Muscle layer of duodenum (tissue), 2 donors: ENCODE results near the gene IRF3.

Source experiments
- H3K27ac ChIP-seq: one replicate; pipeline ENCODE4 v1.7.0; 2013; ENCODE audit warnings: mild to moderate bottlenecking, low read length
- H3K27me3 ChIP-seq: one replicate; pipeline ENCODE4 v1.7.0; 2013; ENCODE audit warnings: low read depth, mild to moderate bottlenecking, control low read depth, low read length
- H3K36me3 ChIP-seq, 2 donors: one replicate each; pipeline ENCODE4 v1.7.0; 2013; ENCODE audit warnings: low read length in 2 of 2, control low read depth in 1 of 2, mild to moderate bottlenecking in 1 of 2; ENCODE audit not compliant: insufficient read depth in 2 of 2, control insufficient read depth in 1 of 2
- H3K4me1 ChIP-seq, 2 donors: one replicate each; pipeline ENCODE4 v1.7.0; 2013; ENCODE audit warnings: low read length in 2 of 2, mild to moderate bottlenecking in 2 of 2, control low read depth in 1 of 2, moderate library complexity in 1 of 2; ENCODE audit not compliant: insufficient read depth in 2 of 2, control insufficient read depth in 1 of 2
- H3K4me3 ChIP-seq, 2 donors: one replicate each; pipeline ENCODE4 v1.7.0; 2013; ENCODE audit warnings: low read length in 2 of 2, low read depth in 1 of 2, mild to moderate bottlenecking in 1 of 2
- H3K9me3 ChIP-seq, 2 donors: one replicate each; pipeline ENCODE4 v1.7.0; 2013; ENCODE audit warnings: low read length in 2 of 2, control low read depth in 1 of 2, mild to moderate bottlenecking in 1 of 2; ENCODE audit not compliant: control insufficient read depth in 1 of 2
- donor health status: healthy.

Gene IRF3

GRCh38 chr19:49652551-49653465, 12.8 kb downstream of the IRF3 start:
- H3K4me1 ChIP-seq: no peaks in the 10 kb centered on the region
- H3K27me3 ChIP-seq: no peaks in the 10 kb centered on the region
- H3K9me3 ChIP-seq: no peaks in the 10 kb centered on the region
- H3K36me3 ChIP-seq: peaks cover 45 to 79% of the 10 kb centered on the region in 2 donors
- H3K27ac ChIP-seq: no peak overlapping the region
- H3K4me3 ChIP-seq: no peak overlapping the region

- Histone ChIP-seq H3K4me1 (no peaks in the 10 kb centered on the region), H3K4me3 (no peak overlapping the region), H3K27ac (no peak overlapping the region), H3K36me3 (peaks cover 43 to 78% of the 10 kb centered on the region in 2 donors), H3K9me3 (no peaks in the 10 kb centered on the region), H3K27me3 (no peaks in the 10 kb centered on the region)
These were observed 13.7 kb downstream of the IRF3 start for GRCh38 chr19:49651820-49652550.

- Histone ChIP-seq H3K27me3 (no peaks in the 10 kb centered on the region), H3K36me3 (peaks cover 43 to 76% of the 10 kb centered on the region in 2 donors)
These were observed 14.4 kb downstream of the IRF3 start for GRCh38 chr19:49651029-49651819.

DNA sequence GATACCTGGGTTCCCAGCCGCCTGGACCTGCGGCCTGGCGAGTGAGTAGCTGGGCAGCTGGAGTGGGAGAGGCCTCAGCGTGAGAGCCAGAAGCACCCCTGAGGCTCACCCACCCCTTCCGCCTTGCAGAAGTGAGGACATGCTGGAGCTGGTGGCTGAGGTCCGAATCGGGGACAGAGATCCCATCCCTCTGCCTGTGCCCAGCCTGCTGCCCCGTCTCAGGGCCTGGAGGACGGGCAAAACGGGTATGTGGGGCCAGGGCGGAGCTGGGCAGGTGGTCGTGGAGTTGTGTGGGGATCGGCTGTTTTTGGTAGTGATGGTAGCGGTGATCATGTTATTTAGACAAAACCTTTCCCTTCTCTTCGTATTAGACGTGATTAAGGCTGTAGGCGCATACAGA, 19.1 kb downstream of the IRF3 start:
- Histone ChIP-seq H3K36me3 (peaks cover 34 to 48% of the 10 kb centered on the region in 2 donors), H3K9me3 (no peaks in the 10 kb centered on the region), H3K27ac (no peak overlapping the region), H3K4me1 (peaks cover 10 to 32% of the 10 kb centered on the region in 2 donors), H3K4me3 (no peak overlapping the region), H3K27me3 (no peaks in the 10 kb centered on the region)

More at GRCh38 chr19:49651029-49651819, 14.4 kb downstream of the IRF3 start:
- Histone ChIP-seq H3K9me3 (no peaks in the 10 kb centered on the region), H3K4me1 (no peaks in the 10 kb centered on the region), H3K4me3 (no peak overlapping the region), H3K27ac (no peak overlapping the region)

DNA sequence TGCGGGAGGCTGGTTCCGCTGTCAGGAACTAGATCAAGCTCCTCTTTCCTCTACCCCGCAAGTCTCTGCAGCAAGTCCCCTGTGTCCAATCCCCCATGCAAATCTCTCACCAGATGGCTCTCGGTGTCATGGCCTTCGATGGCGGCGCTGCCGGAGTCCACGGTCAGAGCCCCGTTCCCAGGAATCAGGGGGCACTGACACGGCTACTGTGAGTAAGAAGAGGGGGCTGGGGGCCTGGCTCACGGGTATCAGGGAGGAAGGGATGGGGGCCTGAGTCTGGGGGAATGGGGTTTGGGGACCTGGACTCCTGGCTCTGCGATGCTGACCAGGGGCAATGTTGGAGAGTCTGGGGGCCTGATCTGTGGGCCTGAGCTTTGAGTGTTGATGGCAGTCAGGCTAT, 19.7 kb downstream of the IRF3 start:
- Histone ChIP-seq H3K4me3 (no peak overlapping the region), H3K36me3 (peaks cover 34 to 48% of the 10 kb centered on the region in 2 donors), H3K9me3 (no peaks in the 10 kb centered on the region), H3K4me1 (peaks cover 10 to 32% of the 10 kb centered on the region in 2 donors), H3K27me3 (no peaks in the 10 kb centered on the region), H3K27ac (no peak overlapping the region)

DNA sequence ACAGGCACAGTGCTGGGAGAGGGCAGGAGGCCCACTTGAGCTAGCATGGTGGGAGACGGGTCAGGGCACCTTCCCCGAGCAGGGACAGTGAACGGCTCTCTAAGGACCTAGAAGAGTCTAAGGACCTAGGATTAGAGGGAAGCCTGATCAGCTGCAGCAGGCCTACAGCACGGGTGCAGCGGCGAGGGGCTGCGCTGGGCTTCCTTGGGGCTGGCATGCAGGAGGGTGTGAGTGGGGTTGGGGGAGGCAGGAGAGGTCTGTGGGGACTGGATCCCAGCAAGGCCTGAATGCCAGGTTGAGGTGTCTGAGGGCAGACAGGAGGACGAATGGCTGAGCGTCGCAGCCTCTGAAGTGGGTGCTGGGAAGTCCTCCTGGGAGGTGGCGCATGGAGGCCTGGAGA, 20.1 kb downstream of the IRF3 start:
- H3K27ac ChIP-seq: no peak overlapping the region
- H3K4me1 ChIP-seq: peaks cover 10 to 32% of the 10 kb centered on the region in 2 donors
- no peak overlapping the region for H3K4me3 ChIP-seq
- H3K9me3 ChIP-seq: no peaks in the 10 kb centered on the region
- peaks cover 33 to 50% of the 10 kb centered on the region in 2 donors for H3K36me3 ChIP-seq
- H3K27me3 ChIP-seq: no peaks in the 10 kb centered on the region

GRCh38 chr19:49643466-49643865, 22.2 kb downstream of the IRF3 start:
- Histone ChIP-seq H3K4me3 (peak overlapping the region; percentile 95 to 98), H3K27ac (no peak overlapping the region), H3K4me1 (peaks cover 16 to 42% of the 10 kb centered on the region in 2 donors), H3K9me3 (no peaks in the 10 kb centered on the region), H3K27me3 (no peaks in the 10 kb centered on the region), H3K36me3 (peaks cover 19 to 33% of the 10 kb centered on the region in 2 donors)

- Histone ChIP-seq H3K27me3 (no peaks in the 10 kb centered on the region), H3K36me3 (peaks cover 19 to 32% of the 10 kb centered on the region in 2 donors), H3K9me3 (no peaks in the 10 kb centered on the region), H3K4me1 (peaks cover 21 to 49% of the 10 kb centered on the region in 2 donors), H3K27ac (peak overlapping the region; percentile 97), H3K4me3 (peak overlapping the region; percentile 95 to 98)
These were observed 23.1 kb downstream of the IRF3 start for GRCh38 chr19:49642492-49643035.

DNA sequence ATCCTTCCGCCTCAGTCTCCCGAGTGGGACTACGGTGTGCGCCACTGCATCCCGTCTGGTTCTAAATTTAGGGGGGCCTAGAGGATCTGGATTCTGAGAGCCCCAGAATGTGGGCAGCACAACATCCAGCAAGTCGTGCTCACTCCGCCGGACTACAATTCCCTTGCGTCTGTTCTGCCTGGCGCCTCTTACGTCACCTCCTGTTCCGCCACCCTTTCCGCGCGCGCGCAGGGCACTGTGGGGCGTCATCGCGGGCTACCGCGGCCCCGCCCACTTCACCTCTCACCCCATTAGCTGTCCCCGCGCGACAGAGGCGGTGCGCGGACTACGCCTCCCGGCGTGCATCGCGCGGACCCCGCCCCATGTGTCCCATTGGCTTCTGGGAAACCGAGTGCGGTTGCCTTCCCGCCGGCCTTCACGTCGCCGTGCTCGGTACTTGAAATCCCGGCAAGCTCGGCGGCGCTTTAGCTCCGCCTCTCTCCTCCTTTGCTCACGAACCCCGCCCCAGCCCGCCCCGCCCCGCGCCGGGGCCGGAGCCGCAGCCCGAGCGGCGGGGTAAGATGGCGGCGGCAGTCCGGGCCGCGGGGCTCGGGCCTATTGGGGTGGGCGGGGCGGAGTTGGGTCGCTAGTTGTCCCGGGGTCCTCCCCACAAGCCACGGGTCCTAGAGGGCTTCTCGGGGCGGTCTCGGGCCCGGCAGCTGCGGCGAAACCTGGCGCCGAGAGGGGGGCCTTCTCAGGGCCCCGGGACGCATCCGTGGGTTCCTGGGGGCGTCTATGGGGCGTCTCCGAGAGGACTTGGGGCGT, 23.8 kb downstream of the IRF3 start, which contains the start of gene SCAF1:
SCAF1 (plus strand) TSS at position 522 of the 804 bp plus-strand sequence. CDS start 2,818 bp downstream, outside the sequence.
- peaks cover 21 to 54% of the 10 kb centered on the region in 2 donors for H3K4me1 ChIP-seq
- peak within 1 kb of the TSS; percentile 100 for H3K27ac ChIP-seq
- no peaks in the 10 kb centered on the region for H3K9me3 ChIP-seq
- H3K4me3 ChIP-seq: peak within 1 kb of the TSS; percentile 95 to 98
- no peaks in the 10 kb centered on the region for H3K27me3 ChIP-seq
- peaks cover 13 to 26% of the 10 kb centered on the region in 2 donors for H3K36me3 ChIP-seq
